GM18519 (cell line): ENCODE data around the gene CRTC3.

Source experiments
- ATAC-seq: cut with Tn5 transposase; IDR thresholded peaks from one replicate; pipeline ENCODE4 v1.9.1; 2021; ENCODE audit warnings: mild to moderate bottlenecking, moderate library complexity; ENCODE audit not compliant: unreplicated experiment, low FRiP score

CRTC3 gene

GRCh38 chr15:90691369-90691768 is 161.6 kb downstream of the CRTC3 start:
- ATAC-seq: no peak

- no peak for ATAC-seq
Measured at GRCh38 chr15:90691982-90692773, 162.5 kb downstream of the CRTC3 start.
